HG03025 (cell line): ENCODE data around the gene SAFB2.

Experiments
- ATAC-seq: cut with Tn5 transposase; IDR thresholded peaks from one replicate; pipeline ENCODE4 v1.9.1; 2021; ENCODE audit warnings: mild to moderate bottlenecking, moderate library complexity; ENCODE audit not compliant: unreplicated experiment, low FRiP score

SAFB2 gene

GRCh38 chr19:5557691-5558090 is 64.9 kb downstream of the SAFB2 start:
- no peak for ATAC-seq

GRCh38 chr19:5554828-5555227 is 67.7 kb downstream of the SAFB2 start:
- ATAC-seq, result no peak

- no peak for ATAC-seq
Observed at GRCh38 chr19:5553892-5554291, 68.7 kb downstream of the SAFB2 start.

GRCh38 chr19:5547881-5548280 is 74.7 kb downstream of the SAFB2 start:
- no peak for ATAC-seq

DNA sequence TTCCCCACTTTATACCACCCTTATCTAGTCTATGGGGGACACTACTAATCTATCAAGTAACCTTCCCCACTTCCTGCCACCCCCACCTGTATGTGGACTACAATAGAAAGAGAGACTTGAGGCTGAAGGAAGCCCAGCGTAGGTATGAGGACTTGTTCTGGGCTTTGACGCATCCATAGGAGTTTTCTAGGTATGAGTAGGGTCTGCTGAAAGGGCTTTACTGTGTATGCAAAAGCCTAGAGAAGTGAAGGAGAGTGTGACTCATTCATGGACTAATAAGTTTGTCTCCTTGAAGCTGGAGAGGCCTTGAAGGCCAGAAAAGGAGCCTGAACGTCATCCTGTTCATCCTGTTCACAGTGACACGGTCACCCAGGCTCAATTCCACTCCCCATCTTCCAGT is 76.6 kb downstream of the SAFB2 start:
- ATAC-seq, result no peak

- no peak for ATAC-seq
Observed at GRCh38 chr19:5545051-5545450, 77.5 kb downstream of the SAFB2 start.

DNA sequence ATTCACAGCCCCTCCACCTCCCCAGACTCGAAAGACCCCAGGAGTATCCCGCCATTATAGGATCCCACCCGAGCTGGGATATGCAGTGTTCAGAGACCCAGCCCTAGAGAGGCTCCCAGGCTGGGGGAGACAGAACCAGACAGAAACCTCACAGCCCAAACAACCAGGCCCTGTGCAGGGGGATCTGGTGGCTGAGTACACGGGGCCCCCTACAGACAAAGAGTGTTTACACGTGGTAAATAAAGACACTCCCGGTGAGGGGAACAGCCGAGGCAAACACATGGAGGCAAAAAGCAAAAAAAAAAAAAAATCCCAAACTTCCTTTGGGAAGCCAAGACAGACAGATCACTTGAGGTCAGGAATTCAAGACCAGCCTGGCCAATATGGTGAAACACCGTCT is 79.9 kb downstream of the SAFB2 start:
- ATAC-seq, result no peak

GRCh38 chr19:5541456-5541855 is 81.1 kb downstream of the SAFB2 start:
- no peak for ATAC-seq

GRCh38 chr19:5540208-5540607 is 82.4 kb downstream of the SAFB2 start:
- no peak for ATAC-seq

GRCh38 chr19:5537870-5538269 is 84.7 kb downstream of the SAFB2 start:
- no peak for ATAC-seq
